Stimulated activated CD4-positive, alpha-beta T cell treated with anti-CD3 and anti-CD28 coated beads, Interleukin-15, amount 100 ng/mL, for 24 hours (primary cell): Measurements from ENCODE around the gene OR4E2.
"Not testable (repeated sequence)": the region's sequence is repeated elsewhere in the genome, so short reads cannot be mapped to it uniquely, and the experiment has no call there.

ENCODE experiments used
- DNase-seq: peaks from one replicate; pipeline ENCODE4 v3.0.0-alpha.2; 2020

Gene OR4E2, protein sequence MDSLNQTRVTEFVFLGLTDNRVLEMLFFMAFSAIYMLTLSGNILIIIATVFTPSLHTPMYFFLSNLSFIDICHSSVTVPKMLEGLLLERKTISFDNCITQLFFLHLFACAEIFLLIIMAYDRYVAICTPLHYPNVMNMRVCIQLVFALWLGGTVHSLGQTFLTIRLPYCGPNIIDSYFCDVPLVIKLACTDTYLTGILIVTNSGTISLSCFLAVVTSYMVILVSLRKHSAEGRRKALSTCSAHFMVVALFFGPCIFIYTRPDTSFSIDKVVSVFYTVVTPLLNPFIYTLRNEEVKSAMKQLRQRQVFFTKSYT

DNA sequence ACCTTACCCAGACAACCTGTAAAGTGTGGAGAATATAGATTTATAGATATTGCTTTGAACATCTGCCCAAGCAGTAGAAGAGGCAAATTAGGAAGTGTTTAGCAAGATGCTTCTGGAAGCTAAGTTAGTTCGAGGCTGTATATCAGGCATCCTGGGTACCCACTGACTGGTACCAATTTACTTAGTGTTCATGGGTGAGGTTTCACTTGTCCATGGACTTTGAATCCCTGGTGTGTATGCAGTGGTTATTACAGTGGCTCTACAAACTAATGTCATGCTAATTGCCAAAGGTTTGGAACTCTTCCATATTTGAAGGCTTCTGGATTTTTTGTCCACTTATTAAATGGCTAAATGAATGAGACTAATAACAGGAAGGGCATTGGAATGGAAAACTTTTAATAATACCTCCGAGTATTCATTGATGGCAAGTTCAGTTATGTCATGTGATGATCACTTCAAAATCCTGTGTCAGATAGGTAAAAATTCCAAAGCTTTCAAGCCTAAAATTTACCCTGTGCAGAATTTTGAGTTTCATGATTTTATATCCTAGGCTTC lies at the start of gene OR4E2:
TSS of gene OR4E2 (plus strand) at position 505 of the 555 bp plus-strand sequence. CDS start 11,248 bp downstream, outside the sequence.
- DNase-seq: no peak

GRCh38 chr14:21612324-21612723 lies 41.3 kb upstream of the OR4E2 start:
- no peak for DNase-seq

- no peak for DNase-seq
Measured at GRCh38 chr14:21614240-21614639, 39.4 kb upstream of the OR4E2 start.

DNA sequence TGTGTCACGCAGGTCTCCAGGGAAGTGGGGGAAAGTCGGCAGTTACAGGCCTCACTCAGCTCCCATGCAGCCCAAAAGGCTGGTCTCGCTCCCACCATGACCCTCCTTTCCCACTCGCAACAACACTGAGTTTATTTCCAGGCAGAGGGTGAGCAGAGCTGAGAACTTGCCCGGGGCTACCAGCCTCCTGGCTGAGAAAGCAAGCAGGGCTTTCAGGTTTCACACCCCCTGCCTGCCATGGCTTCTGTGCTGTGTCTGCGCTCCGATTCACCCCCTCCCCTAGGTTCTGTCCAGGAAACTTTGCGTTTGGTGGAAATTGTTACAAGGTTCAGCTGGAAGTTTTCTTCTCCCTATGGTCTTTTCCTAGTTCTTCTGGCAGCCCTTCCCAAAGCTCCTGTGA lies 36.0 kb upstream of the OR4E2 start:
- DNase-seq: no peak

DNA sequence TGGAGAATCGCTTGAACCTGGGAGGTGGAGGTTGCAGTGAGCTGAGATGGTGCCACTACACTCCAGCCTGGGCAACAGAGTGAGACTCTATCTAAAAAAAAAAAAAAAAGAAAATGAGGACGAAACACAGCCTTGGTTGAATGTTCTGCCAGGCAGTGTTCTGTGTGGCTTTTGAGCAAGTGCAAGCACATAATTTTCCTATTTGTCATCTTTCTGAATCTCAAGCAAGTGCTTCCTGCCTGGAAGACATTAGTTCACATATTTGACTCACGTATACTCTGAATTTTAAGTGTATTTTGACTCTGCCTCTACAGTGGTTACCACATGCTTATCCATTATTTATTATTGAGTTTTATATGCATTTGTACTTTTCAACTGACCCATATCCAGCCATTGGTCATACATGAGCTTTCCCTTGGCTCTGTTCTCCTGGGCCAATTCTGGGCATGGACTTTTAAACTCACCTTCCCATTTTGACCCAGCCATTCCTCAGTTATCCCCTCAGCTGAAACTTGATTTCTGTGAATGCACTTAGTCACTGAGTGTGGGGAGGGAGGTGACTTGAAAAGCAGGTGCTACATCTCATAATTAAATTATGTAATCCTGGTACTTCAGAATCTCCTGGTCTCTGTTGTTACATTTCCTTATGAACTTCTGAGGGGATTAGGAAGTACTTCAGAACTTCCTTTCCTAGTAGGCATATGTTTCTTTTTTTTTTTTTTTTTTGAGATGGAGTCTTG lies 27.0 kb upstream of the OR4E2 start:
- DNase-seq: no peak

- not testable (repeated sequence) for DNase-seq
Measured at GRCh38 chr14:21630503-21630902, 23.1 kb upstream of the OR4E2 start.

DNA sequence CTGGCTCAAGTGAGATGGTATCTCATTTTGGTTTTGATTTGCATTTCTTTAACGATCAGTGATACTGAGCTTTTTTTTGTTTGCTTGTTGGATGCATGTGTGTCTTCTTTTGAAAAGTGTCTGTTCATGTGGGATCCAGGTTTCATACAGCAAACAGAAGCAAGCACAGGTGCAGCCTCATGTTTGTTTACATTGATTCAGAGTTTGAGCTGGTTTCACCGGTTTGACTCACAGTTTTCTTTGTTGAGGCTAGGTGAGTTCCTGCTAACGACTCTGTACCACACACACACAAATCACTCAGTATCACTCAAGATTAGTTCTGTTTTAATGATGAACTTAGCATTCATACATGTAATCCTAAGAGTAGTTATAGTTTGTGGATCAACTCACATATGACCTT lies 22.6 kb upstream of the OR4E2 start:
- DNase-seq: no peak

- DNase-seq: no peak
Measured at GRCh38 chr14:21634840-21635239, 18.8 kb upstream of the OR4E2 start, which contains the start of gene OR10G2. OR10G2 (minus strand) TSS chr14:21634940; CDS start chr14:21634842, 98 bp downstream.

- no peak for DNase-seq
Measured at GRCh38 chr14:21642683-21643082, 11.0 kb upstream of the OR4E2 start.

DNA sequence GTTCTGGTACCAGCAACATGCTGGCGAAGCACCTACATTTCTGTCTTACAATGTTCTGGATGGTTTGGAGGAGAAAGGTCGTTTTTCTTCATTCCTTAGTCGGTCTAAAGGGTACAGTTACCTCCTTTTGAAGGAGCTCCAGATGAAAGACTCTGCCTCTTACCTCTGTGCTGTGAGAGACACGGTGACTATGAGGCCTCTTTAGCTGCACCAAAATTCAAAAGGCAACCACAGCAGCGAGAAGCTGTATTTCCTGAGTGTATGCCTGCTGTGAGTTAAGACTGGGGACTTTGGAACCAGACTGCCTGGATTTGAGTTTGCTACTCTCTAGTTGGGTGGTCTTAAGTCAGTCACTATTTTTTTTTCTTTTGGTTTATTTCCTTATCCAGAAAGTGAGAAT lies 10.2 kb upstream of the OR4E2 start:
- no peak for DNase-seq

- no peak for DNase-seq
Measured at GRCh38 chr14:21647380-21647779, 6.3 kb upstream of the OR4E2 start.

- DNase-seq: no peak
Measured at GRCh38 chr14:21652209-21652808, 1.3 kb upstream of the OR4E2 start.

- DNase-seq: no peak
Measured at GRCh38 chr14:21654215-21654614, 580 bp downstream of the OR4E2 start.

DNA sequence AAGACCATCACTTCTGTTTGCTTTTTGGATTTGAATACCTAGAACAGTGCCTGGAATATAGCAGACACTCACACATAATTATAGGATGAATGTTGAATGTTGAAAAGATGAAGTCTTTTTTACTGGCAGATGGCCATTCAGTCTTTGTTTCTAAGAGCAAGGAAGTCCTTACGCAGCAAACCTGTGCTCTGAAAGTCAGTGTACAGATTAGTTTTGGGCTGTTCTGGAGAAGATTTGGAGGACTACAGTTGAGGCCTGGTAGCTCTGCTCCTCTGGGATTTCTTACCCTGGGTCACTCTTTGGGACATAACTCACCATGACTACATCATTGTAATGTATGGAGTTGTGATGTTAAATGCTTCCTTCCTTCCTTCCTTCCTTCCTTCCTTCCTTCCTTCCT lies 3.3 kb downstream of the OR4E2 start:
- DNase-seq: no peak

GRCh38 chr14:21668377-21668776 lies 14.7 kb downstream of the OR4E2 start:
- DNase-seq: no peak

DNA sequence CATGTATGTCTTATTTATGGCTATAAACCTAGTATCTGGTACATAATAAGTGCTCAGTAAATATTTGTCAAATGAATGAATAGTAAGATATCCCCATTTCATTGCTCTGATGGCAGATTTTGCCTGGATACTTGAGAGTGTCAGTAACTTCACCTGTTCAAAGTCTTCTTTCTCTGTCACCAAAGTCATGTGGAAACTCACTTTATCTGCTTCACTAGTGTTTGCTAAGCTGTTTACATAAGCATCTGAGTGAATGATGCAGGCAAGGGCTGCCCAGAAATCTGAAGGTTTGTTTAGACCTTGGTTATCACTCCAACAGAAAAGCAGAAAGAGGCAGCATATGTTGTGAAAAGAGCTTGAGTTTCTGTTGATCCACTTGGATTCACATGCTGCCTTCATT lies 15.6 kb downstream of the OR4E2 start:
- DNase-seq: no peak

GRCh38 chr14:21671371-21671770 lies 17.7 kb downstream of the OR4E2 start:
- no peak for DNase-seq

- no peak for DNase-seq
Measured at GRCh38 chr14:21672116-21672515, 18.5 kb downstream of the OR4E2 start.

DNA sequence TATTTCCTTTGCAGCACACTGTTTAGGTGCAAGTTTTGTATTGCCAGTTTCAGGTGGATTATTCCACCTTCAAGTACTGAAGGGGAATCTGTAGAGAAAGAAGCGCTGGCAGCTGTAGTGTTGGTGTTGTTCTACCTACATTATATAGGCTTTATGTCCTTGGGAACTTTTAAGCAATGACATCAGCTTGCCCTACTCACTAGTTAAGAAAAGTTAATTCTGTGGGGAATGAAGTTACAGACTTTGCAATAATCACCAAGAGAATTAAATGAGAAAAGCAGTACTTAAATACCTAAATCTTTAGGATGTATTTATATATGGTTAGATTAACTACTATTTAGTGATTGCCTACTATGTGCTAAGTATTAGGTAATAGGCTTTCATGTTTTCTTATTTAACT lies 20.1 kb downstream of the OR4E2 start, which contains the start of gene OR4E1:
TSS of gene OR4E1 (minus strand) at position 101 of the 400 bp plus-strand sequence. CDS start 2,883 bp downstream, outside the sequence.
- no peak for DNase-seq

DNA sequence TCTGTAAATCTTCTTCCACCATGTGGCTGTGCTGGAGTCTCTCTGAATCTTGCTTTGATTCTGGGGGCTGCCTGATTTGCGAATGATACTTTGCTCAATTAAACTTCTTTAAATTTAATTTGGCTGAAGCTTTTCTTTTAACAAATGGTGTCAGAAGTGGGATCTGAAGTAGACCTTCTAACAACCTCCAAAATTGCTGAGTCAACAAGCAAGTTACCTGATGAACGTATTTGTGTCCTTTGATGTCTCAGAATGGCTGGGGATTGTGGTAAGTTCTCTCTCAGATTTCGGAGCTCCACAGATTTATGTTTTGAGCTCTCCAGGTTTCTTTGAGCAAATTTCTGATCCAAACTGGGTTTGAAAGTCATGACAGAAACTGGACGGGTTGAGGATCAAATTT lies 21.9 kb downstream of the OR4E2 start:
- DNase-seq: no peak

GRCh38 chr14:21680072-21680471 lies 26.4 kb downstream of the OR4E2 start:
- DNase-seq: no peak

DNA sequence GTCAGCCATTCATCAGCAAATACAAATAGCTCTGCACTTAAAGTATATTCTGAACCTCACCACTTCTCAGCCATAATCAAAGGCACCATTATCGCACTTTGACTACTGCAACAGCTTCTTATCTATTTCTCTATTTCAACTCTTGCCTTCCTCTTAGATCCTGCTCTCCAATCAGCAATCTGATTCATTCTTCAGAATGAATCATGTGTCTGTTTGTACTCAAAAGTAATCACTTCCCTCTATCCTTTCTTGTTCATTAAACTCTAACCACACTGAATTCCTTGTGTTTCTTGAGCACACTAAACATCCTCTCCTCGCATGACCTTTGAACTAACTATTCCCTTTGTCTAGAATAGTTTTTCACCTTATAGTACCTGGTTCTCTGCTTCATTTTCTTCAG lies 32.8 kb downstream of the OR4E2 start:
- no peak for DNase-seq

DNA sequence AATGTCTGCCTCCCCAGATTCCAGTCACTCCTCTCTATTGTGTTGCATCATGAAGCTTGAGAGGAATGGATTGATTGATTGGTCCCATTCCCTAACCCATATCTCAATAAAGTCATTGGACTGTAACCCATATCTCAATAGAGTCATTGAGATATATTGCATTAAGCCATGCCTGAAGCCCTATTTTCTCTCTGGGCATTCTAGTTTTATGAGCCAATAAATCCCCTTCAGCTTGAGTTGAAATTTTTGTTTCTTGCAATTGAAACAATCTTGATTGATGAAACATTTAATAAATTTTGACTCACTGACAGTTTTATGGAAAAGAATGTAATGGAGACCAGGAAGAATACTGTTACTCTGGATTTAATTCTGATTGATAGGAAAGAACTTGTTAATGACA lies 40.8 kb downstream of the OR4E2 start:
- DNase-seq: no peak

- not testable (repeated sequence) for DNase-seq
Measured at GRCh38 chr14:21697662-21698061, 44.0 kb downstream of the OR4E2 start.
